Articular chondrocyte of knee joint (primary cell): ENCODE data around the gene HCFC1. TPM values are rescaled to one million over a fixed set of nuclear protein-coding genes. Genes with fewer than 3 reads are reported as not detected.

Source experiments
- small RNA-seq: library from RNA; depleted of rRNA; stranded (forward); fragments of <200 nt; gene quantifications from one replicate; pipeline ENCODE3, GENCODE V24; 2012
- total RNA-seq: library from RNA; depleted of rRNA; stranded (reverse); fragments of >200 nt; gene quantifications from 2 replicates; pipeline ENCODE4 v1.2.3, GENCODE V29; 2012

HCFC1 gene
- 21.5 and 26.9 TPM in 2 replicates for total RNA-seq

GRCh38 chrX:153971450-153972367 lies at the start of gene HCFC1:
Gene HCFC1 (minus strand): TSS chrX:153971818. CDS start chrX:153970840, 978 bp downstream.

GRCh38 chrX:154019633-154020528 lies 48.3 kb upstream of the HCFC1 start, which contains the start of gene IRAK1:
Gene IRAK1 (minus strand): TSS chrX:154019902. CDS start chrX:154019812, 90 bp downstream.

GRCh38 chrX:153972368-153973126 lies 929 bp upstream of the HCFC1 start, which contains the start of gene TMEM187:
Gene TMEM187 (plus strand): TSS chrX:153972754. CDS start chrX:153982063, 9,309 bp downstream.

GRCh38 chrX:153944140-153944799 lies 27.3 kb downstream of the HCFC1 start, which contains the start of gene RENBP:
Gene RENBP (minus strand): TSS chrX:153944643. CDS start chrX:153944610, 33 bp downstream.

GRCh38 chrX:153934762-153935325 lies 36.8 kb downstream of the HCFC1 start, which contains the start of gene NAA10:
Gene NAA10 (minus strand): TSS chrX:153935037. CDS start chrX:153934904, 133 bp downstream.

GRCh38 chrX:153925739-153926551 lies 45.7 kb downstream of the HCFC1 start, which contains the start of gene ARHGAP4:
Gene ARHGAP4 (minus strand): TSS chrX:153926264. CDS start chrX:153926202, 62 bp downstream.

GRCh38 chrX:153903991-153904957 lies 67.3 kb downstream of the HCFC1 start, which contains the start of gene AVPR2:
Gene AVPR2 (plus strand): TSS chrX:153904673. CDS start chrX:153905146, 473 bp downstream.

Small RNA genes within 50 kb of the gene (small RNA-seq; reads per million reads assigned to genes)
- gene MIR3202-1, result not detected

Other genes starting within 250 kb of the HCFC1 start
- gene BCAP31, start 247.4 kb downstream of the HCFC1 start, total RNA-seq, result 114 and 131 TPM in 2 replicates
- gene ABCD1, start 247.0 kb downstream of the HCFC1 start, total RNA-seq, result 13.2 and 13.3 TPM in 2 replicates
- gene PLXNB3, start 207.6 kb downstream of the HCFC1 start, total RNA-seq, result 4.7 and 5.0 TPM in 2 replicates
- 0.65 TPM in 2 replicates for gene SRPK3, start 190.8 kb downstream of the HCFC1 start, total RNA-seq
- gene IDH3G, start 177.4 kb downstream of the HCFC1 start, total RNA-seq, result 41.1 and 41.8 TPM in 2 replicates
- 170 and 202 TPM in 2 replicates for gene SSR4, start 177.2 kb downstream of the HCFC1 start, total RNA-seq
- gene PDZD4, start 141.3 kb downstream of the HCFC1 start, total RNA-seq, result 0.78 and 0.97 TPM in 2 replicates
- 0.43 and 0.52 TPM in 2 replicates for gene L1CAM, start 85.6 kb downstream of the HCFC1 start, total RNA-seq
- gene AVPR2, start 67.1 kb downstream of the HCFC1 start, total RNA-seq, result not detected in 2 replicates
- gene ARHGAP4, start 45.6 kb downstream of the HCFC1 start, total RNA-seq, result 1.2 and 1.7 TPM in 2 replicates
- gene NAA10, start 36.8 kb downstream of the HCFC1 start, total RNA-seq, result 46.7 and 47.6 TPM in 2 replicates
- 5.1 and 7.7 TPM in 2 replicates for gene RENBP, start 27.2 kb downstream of the HCFC1 start, total RNA-seq
- 5.1 and 5.7 TPM in 2 replicates for gene TMEM187, start 936 bp upstream of the HCFC1 start, total RNA-seq
- gene IRAK1, start 48.1 kb upstream of the HCFC1 start, total RNA-seq, result 47.1 and 71.7 TPM in 2 replicates
- 37.0 and 40.6 TPM in 2 replicates for gene MECP2, start 125.9 kb upstream of the HCFC1 start, total RNA-seq
- gene OPN1LW, start 172.4 kb upstream of the HCFC1 start, total RNA-seq, result not detected in 2 replicates
- gene OPN1MW, start 210.8 kb upstream of the HCFC1 start, total RNA-seq, result not detected in 2 replicates
- gene OPN1MW2, start 247.9 kb upstream of the HCFC1 start, total RNA-seq, result not detected in 2 replicates